GM12801 (cell line): ENCODE data around the gene HEG1.

Source experiments
- TF ChIP-seq, protein P1 (sequence below): IDR thresholded peaks from one replicate; pipeline ENCODE4 v1.5.1; 2011; ENCODE audit warnings: control low read depth; ENCODE audit not compliant: insufficient read length; ENCODE audit errors: extremely low read depth

Gene HEG1

GRCh38 chr3:125001557-125002413, 54.0 kb downstream of the HEG1 start:
- TF ChIP-seq, protein P1, sequence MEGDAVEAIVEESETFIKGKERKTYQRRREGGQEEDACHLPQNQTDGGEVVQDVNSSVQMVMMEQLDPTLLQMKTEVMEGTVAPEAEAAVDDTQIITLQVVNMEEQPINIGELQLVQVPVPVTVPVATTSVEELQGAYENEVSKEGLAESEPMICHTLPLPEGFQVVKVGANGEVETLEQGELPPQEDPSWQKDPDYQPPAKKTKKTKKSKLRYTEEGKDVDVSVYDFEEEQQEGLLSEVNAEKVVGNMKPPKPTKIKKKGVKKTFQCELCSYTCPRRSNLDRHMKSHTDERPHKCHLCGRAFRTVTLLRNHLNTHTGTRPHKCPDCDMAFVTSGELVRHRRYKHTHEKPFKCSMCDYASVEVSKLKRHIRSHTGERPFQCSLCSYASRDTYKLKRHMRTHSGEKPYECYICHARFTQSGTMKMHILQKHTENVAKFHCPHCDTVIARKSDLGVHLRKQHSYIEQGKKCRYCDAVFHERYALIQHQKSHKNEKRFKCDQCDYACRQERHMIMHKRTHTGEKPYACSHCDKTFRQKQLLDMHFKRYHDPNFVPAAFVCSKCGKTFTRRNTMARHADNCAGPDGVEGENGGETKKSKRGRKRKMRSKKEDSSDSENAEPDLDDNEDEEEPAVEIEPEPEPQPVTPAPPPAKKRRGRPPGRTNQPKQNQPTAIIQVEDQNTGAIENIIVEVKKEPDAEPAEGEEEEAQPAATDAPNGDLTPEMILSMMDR = no peak

DNA sequence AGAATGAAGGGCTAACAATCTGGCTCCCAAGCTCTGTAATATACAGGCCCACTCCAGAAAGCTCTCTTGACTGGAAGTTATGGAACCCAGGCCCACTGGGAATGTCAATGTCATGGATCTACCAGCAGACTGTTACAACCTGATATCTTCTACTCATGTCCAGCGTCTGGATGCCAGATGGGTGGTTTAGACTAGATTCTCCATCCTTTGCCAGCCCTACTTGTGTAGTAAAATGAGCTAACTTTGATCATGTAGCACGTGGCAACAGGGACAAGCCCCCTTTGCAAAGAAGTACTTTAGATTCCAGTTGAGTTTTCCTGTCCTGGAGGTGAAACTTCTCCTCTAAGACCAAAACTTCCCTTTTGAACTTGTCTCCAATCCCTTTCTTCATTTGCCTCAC, 55.1 kb downstream of the HEG1 start:
- TF ChIP-seq, protein P1 = no peak

GRCh38 chr3:124999897-125000435, 55.8 kb downstream of the HEG1 start:
- TF ChIP-seq, protein P1 = no peak

GRCh38 chr3:124999317-124999716, 56.5 kb downstream of the HEG1 start:
- TF ChIP-seq, protein P1 = no peak

DNA sequence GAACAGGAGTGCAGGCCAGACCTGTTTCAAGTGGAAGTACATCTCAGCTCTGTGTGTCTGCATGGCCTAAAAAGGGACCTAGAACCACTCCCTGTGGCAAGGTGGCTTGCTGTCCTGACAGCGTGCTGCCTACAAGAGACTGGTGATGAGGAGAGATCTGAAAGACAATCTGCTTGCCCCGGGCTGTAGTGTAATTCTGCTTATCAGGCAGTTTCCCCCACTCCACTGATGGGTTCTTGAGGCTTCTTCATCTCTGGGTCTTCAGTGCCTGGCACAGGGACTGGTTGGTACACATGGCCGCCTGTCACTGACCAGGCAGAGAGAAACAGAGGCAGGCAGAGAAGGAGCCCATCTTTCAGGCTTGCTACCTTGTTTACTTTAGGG, 57.6 kb downstream of the HEG1 start:
- TF ChIP-seq, protein P1 = no peak

DNA sequence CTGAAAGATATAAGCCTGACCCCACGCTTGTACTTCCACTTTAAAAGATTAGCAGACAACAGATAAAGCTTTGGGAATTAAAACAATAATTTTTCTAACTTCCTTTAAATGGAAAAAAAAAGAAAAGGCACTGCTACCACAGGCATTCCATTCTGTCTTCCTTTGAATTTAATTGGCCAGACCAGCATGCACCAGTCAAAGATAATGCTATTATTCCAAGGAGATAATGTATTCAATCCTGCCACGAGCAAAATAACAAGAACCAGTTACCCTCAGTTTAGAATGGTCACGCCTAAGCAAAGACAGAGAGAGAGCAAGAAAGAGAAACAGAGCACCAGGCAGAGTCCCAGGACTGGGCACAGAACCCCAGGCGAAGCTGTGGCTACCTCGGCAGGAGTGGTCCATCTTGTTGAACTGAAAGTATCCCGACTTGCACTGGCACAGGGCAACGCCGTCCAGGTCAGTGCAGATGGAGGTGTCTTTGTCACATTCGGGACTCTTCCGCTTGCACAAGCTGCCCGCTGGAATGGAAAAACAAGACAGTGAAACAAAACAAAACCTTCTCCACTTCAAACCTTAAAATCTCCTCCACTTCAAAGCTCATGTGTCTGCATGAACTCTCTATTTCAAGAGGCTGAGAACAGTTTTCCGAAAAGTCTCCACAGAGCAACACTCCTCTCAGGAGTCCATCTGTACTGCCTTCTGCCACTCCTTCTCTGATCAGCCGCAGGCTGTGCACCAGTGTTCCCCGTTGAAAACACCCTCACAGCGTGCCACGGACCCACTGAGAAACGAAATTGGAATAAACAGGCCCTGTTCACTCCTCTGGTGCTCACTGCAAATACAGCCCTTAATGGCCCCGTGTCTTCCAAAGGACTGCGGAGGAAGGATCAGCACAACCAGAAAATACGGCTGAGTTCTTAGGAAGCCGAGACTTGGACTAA, 58.2 kb downstream of the HEG1 start:
- TF ChIP-seq, protein P1 = no peak

GRCh38 chr3:124995460-124995994, 60.3 kb downstream of the HEG1 start:
- TF ChIP-seq, protein P1 = no peak
